GM12891 (cell line): Measurements from ENCODE around the gene RIPK1.
A peak's percentile ranks its signal among the peaks of the same experiment; 100 is the strongest.
"Not testable (repeated sequence)": the region's sequence is repeated elsewhere in the genome, so short reads cannot be mapped to it uniquely, and the experiment has no call there.

Source experiments
- DNase-seq: peaks from one replicate; pipeline ENCODE4 v3.0.0; 2011; ENCODE audit warnings: low spot score; ENCODE audit not compliant: insufficient read length
- FAIRE-seq: peaks from 2 replicates; lab custom pipeline; 2011; peaks lifted over from hg19 to GRCh38; lab: Jason Lieb, UNC
- PAX5 ChIP-seq: IDR thresholded peaks from 2 replicates; pipeline ENCODE4 v1.6.1; 2011; ENCODE audit warnings: low read length, moderate library complexity, mild to moderate bottlenecking; ENCODE audit not compliant: insufficient read depth, severe bottlenecking
- POLR2A ChIP-seq: IDR thresholded peaks from 2 replicates; pipeline ENCODE4 v1.6.1; 2011; ENCODE audit warnings: low read depth, low read length, control low read depth
- POLR2AphosphoS5 ChIP-seq: IDR thresholded peaks from 2 replicates; pipeline ENCODE4 v1.6.1; 2011; ENCODE audit warnings: low read depth, low read length, control low read depth
- POU2F2 ChIP-seq: IDR thresholded peaks from 2 replicates; pipeline ENCODE4 v1.6.1; 2011; ENCODE audit warnings: low read depth, mild to moderate bottlenecking, control low read depth, low read length, moderate library complexity
- SPI1 ChIP-seq: IDR thresholded peaks from 2 replicates; pipeline ENCODE4 v1.6.1; 2011; ENCODE audit warnings: low read depth, low read length, control low read depth
- TAF1 ChIP-seq: IDR thresholded peaks from 2 replicates; pipeline ENCODE4 v1.6.1; 2011; ENCODE audit warnings: low read depth, low read length, control low read depth

Gene RIPK1

GRCh38 chr6:3143158-3143557 is 74.9 kb downstream of the RIPK1 start:
- FAIRE-seq (no peak), DNase-seq (no peak)
- no peak for TF ChIP-seq TAF1
- no peak for TF ChIP-seq POLR2AphosphoS5
- TF ChIP-seq SPI1, result no peak
- no peak for TF ChIP-seq POU2F2

- FAIRE-seq (no peak), DNase-seq (no peak)
- TF ChIP-seq SPI1 (no peak), PAX5 (no peak), POLR2A (no peak), POU2F2 (no peak), POLR2AphosphoS5 (no peak), TAF1 (no peak)
Measured at GRCh38 chr6:3144571-3144970, 76.3 kb downstream of the RIPK1 start.

GRCh38 chr6:3147914-3148757 is 79.8 kb downstream of the RIPK1 start:
- TF ChIP-seq PAX5, result no peak
- no peak for TF ChIP-seq POLR2AphosphoS5
- no peak for FAIRE-seq
- DNase-seq, result no peak

- TF ChIP-seq PAX5 (no peak), POLR2A (no peak), SPI1 (no peak), POU2F2 (no peak), POLR2AphosphoS5 (no peak), TAF1 (no peak)
- DNase-seq, result no peak
- FAIRE-seq, result no peak
Measured at GRCh38 chr6:3151691-3152090, 83.4 kb downstream of the RIPK1 start.

- no peak for FAIRE-seq
- TF ChIP-seq PAX5 (no peak), POLR2A (no peak), POU2F2 (no peak), POLR2AphosphoS5 (no peak)
- no peak for DNase-seq
Measured at GRCh38 chr6:3152689-3153088, 84.4 kb downstream of the RIPK1 start.

GRCh38 chr6:3155416-3155815 is 87.1 kb downstream of the RIPK1 start:
- FAIRE-seq, DNase-seq: not testable (repeated sequence)

- not testable (repeated sequence) for DNase-seq
- peak; percentile 50 for FAIRE-seq
Measured at GRCh38 chr6:3156184-3157130, 88.2 kb downstream of the RIPK1 start.

GRCh38 chr6:3157131-3157933 is 89.0 kb downstream of the RIPK1 start, which contains the start of gene TUBB2A:
TUBB2A (minus strand) TSS chr6:3157544; CDS start chr6:3157463, 81 bp downstream.
- DNase-seq (peak; percentile 93), FAIRE-seq (peak; percentile 93)
- TF ChIP-seq POLR2A (peak; percentile 57; the same call in 1 of the 2 replicates), PAX5 (peak; percentile 21), POU2F2 (no peak), POLR2AphosphoS5 (peak; percentile 56; the same call in 1 of the 2 replicates)

- FAIRE-seq (no peak), DNase-seq (no peak)
- TF ChIP-seq SPI1 (no peak), POLR2A (no peak), TAF1 (no peak), PAX5 (no peak), POU2F2 (no peak), POLR2AphosphoS5 (no peak)
Measured at GRCh38 chr6:3159805-3160781, 91.8 kb downstream of the RIPK1 start.
